GM10266 (cell line): Measurements from ENCODE around the gene SAYSD1.

ENCODE experiments used
- DNase-seq: peaks from one replicate; pipeline ENCODE4 v3.0.0; 2012; ENCODE audit errors: extremely low spot score
- CTCF ChIP-seq: IDR thresholded peaks from 2 replicates; pipeline ENCODE4 v1.5.1; 2012; ENCODE audit warnings: mild to moderate bottlenecking, low read depth; ENCODE audit not compliant: control insufficient read depth, insufficient read depth; ENCODE audit errors: missing control alignments

Gene SAYSD1

DNA sequence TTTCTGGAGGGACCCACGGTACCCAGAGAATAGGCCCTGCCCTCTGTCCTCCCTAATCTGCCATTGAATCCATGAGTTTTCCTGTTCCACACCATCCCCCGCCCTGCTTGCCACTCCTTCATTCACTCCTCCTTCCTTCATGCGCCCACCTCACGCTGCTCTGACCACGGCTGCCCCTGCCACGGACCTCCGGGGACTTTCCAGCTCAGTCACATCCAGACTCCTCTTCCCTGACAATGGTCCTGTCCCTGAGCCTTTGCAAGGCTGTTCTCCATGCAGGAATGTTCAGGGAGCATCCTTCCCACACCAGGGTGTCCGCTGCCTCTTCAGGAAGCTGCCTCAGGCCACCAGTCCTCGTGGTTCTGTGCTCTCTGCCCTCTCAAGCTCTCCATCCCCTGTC, 40.5 kb downstream of the SAYSD1 start:
- TF ChIP-seq CTCF = no peak
- DNase-seq = no peak

DNA sequence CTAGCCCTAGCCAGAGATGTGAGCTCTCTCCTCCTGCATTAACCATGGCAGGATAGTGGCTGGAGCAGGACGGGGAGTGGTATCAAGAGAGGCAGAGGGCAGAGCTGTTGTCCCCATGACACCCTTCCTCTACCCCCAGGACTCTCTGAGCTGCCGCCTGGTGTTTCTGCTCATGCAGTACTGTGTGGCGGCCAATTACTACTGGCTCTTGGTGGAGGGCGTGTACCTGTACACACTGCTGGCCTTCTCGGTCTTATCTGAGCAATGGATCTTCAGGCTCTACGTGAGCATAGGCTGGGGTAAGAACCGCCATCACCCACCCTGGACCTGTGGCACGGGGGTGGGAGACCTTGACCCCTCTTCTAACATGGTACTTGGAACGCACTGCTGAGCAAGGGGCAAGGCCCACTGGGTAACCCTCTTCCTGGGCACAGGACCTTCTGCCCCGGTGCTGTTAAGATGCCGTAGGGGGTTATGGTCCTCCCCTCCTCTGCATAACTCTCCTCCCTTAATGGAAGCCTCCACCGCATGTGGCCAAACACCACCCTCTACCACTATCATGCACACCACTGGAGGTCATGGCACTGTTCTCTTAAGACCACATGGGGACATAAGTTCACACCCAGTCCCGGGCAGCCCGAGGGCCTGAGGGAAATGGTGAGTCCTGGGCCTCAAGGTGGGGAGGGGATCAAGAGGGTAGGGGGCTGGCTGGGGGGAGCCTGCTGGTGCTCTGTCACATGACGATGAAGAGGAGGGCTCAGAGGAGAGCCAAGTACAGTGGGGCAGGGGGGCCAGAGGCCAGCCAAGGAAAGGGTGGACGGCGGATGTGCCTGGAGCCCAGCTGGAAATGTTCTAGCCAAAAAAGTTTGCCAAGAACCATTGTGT, 41.3 kb downstream of the SAYSD1 start:
- no peak for TF ChIP-seq CTCF
- no peak for DNase-seq

- no peak for TF ChIP-seq CTCF
- no peak for DNase-seq
Measured at GRCh38 chr6:39072830-39073229, 42.2 kb downstream of the SAYSD1 start.

DNA sequence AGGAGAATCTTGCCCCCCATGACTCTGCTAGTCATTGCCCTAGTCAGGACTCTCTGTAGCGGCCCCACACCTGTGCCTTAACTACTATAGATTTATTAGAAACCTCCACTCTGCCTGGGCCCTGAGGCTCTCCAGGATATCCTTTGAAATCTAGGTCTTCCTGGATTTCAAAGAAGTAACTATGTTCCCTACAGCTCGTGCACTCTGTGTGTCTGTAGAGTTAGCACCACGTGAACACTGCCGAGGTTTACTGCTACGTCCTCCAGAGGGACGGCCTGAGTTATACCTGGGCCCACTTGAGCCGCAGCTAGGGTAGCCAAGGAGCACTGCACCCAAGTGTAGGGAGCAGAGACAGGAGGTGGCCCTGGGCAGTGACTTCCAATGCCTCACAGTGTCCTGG, 46.6 kb downstream of the SAYSD1 start:
- no peak for TF ChIP-seq CTCF
- DNase-seq = no peak

DNA sequence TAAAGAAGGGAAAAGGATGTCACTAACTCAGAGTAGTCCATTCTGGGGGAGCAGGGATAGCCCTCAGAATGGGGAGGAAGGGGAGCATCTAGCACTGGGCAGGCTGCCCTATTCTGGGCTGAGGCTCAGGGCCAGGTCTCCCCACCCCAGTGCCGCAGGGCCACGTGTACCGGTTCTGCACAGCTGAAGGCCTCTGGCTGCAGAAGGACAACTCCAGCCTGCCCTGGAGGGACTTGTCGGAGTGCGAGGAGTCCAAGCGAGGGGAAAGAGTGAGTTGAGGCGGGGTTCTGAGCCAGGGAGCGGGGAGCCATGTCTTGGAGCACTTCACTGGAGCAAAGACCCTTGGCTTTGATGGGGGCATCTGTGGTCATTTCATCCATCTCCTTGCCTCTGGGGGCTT, 49.4 kb downstream of the SAYSD1 start:
- TF ChIP-seq CTCF = no peak
- DNase-seq = no peak

GRCh38 chr6:39063526-39063925, 51.5 kb downstream of the SAYSD1 start:
- no peak for TF ChIP-seq CTCF
- DNase-seq = no peak

- no peak for DNase-seq
- no peak for TF ChIP-seq CTCF
Measured at GRCh38 chr6:39062014-39062740, 52.8 kb downstream of the SAYSD1 start.
